Liver (tissue), 2 donors: ENCODE data around the gene IL1RAPL1.

Experiments used
- GABPA ChIP-seq, 2 donors: IDR thresholded peaks in 1 of 2; conservative IDR thresholded peaks in 1 of 2; 2 replicates each; pipeline ENCODE4 v1.6.1; 2016; ENCODE audit warnings: antibody characterized with exemption in 2 of 2, mild to moderate bottlenecking in 1 of 2, moderate library complexity in 1 of 2
- REST ChIP-seq: IDR thresholded peaks from 2 replicates; pipeline ENCODE4 v1.6.1; 2016; ENCODE audit warnings: antibody characterized with exemption, mild to moderate bottlenecking
- donor health status: healthy.

- TF ChIP-seq GABPA (IDR thresholded peaks at IDR 0.05 in 1 of 2, conservative IDR thresholded peaks at IDR 0.05 in 1 of 2), result no peak
- TF ChIP-seq REST, result no peak
Observed at GRCh38 chrX:28988246-28988645, 401.0 kb downstream of the IL1RAPL1 start.
